ENCODE measurements around the gene LMNB1.

- TF ChIP-seq CTCF (tag by site-specific recombination; IDR thresholded peaks at IDR 0.05) (no peak), ZNF335 (tag by site-specific recombination; conservative IDR thresholded peaks at IDR 0.05) (no peak), ZNF473 (tag by site-specific recombination; IDR thresholded peaks at IDR 0.05) (no peak)
Measured at GRCh38 chr5:126831156-126831555, 54.2 kb downstream of the LMNB1 start.
